AG04449 (cell line): Measurements from ENCODE around the gene ABCA7.

Experiments used
- CTCF ChIA-PET: fragments of 350-600 bp; formaldehyde crosslinking; extraction: SDS; loops from one replicate; lab custom pipeline; 2021; ENCODE audit warnings: antibody characterized with exemption; lab: Yijun Ruan, JAX
- POLR2A ChIA-PET: fragments of 400-600, 350-600 bp; formaldehyde crosslinking; extraction: SDS; loops from one replicate; lab custom pipeline; 2020; ENCODE audit warnings: antibody characterized with exemption, inconsistent platforms; lab: Yijun Ruan, JAX
- DNase-seq: peaks from one replicate; pipeline ENCODE4 v3.0.0-alpha.2; 2010; ENCODE audit warnings: low read depth, low spot score
- H3K4me3 ChIP-seq: 2 replicates; pipeline ENCODE4 v1.5.1; 2011; ENCODE audit warnings: low read depth, mild to moderate bottlenecking, control low read depth, low read length
- CTCF ChIP-seq: IDR thresholded peaks from one replicate; pipeline ENCODE4 v1.5.1; 2011; ENCODE audit warnings: mild to moderate bottlenecking, moderate library complexity, low read length, control low read depth, inconsistent platforms; ENCODE audit not compliant: insufficient read depth; ENCODE audit errors: missing control alignments

Gene ABCA7

GRCh38 chr19:1063909-1064660 lies 24.2 kb downstream of the ABCA7 start:
- ChIA-PET POLR2A (interaction anchor here (1.0 to 1.1 kb wide), 2 partner anchors 24 to 38 kb away, joined by 3 to 4 read pairs; partner anchors contain the start of genes ABCA7 and CNN2), CTCF (interaction anchor here (0.8 to 3.5 kb wide), 14 partner anchors 7 to 180 kb away, joined by 3 to 15 read pairs (median 5); partner anchors contain the start of gene ABCA7)
- no peak for DNase-seq
- no peak for TF ChIP-seq CTCF
- H3K4me3 ChIP-seq: no peak overlapping the region

GRCh38 chr19:1064661-1065605 lies 25.0 kb downstream of the ABCA7 start:
- CTCF ChIA-PET: interaction anchor here (0.7 to 3.5 kb wide), 19 partner anchors 8 to 188 kb away, joined by 3 to 15 read pairs (median 4); partner anchors contain the start of gene ABCA7
- DNase-seq: no peak
- TF ChIP-seq CTCF: peak; percentile 82
- H3K4me3 ChIP-seq: no peak overlapping the region
- POLR2A ChIA-PET: interaction anchor here (0.5 to 1.1 kb wide), 3 partner anchors 25 to 262 kb away, joined by 3 to 4 read pairs (median 3); partner anchors contain the start of genes ABCA7 and CNN2

GRCh38 chr19:1065606-1066109 lies 25.8 kb downstream of the ABCA7 start:
- ChIA-PET POLR2A (no interaction called here), CTCF (interaction anchor here (0.6 to 3.5 kb wide), 12 partner anchors 9 to 157 kb away, joined by 3 to 15 read pairs (median 4); partner anchors contain the start of gene ABCA7)
- no peak for TF ChIP-seq CTCF
- no peak overlapping the region for H3K4me3 ChIP-seq
- DNase-seq: no peak

GRCh38 chr19:1066251-1066747 lies 26.4 kb downstream of the ABCA7 start:
- no peak for DNase-seq
- no peak for TF ChIP-seq CTCF
- POLR2A ChIA-PET: no interaction called here
- no peak overlapping the region for H3K4me3 ChIP-seq
- CTCF ChIA-PET: interaction anchor here (0.6 to 3.5 kb wide), 6 partner anchors 10 to 47 kb away, joined by 3 to 15 read pairs (median 3); no protein-coding TSS in a partner anchor

- POLR2A ChIA-PET: no interaction called here
- no peak for TF ChIP-seq CTCF
- CTCF ChIA-PET: interaction anchor here (0.8 to 3.5 kb wide), 5 partner anchors 13 to 128 kb away, joined by 3 to 15 read pairs (median 4); no protein-coding TSS in a partner anchor
- peak within 1 kb of the TSS; percentile 34 for H3K4me3 ChIP-seq
- DNase-seq: no peak
Observed at GRCh38 chr19:1066748-1067340, 26.9 kb downstream of the ABCA7 start, which contains the start of gene ARHGAP45. Gene ARHGAP45 (plus strand): TSS chr19:1067167. CDS start chr19:1067406, 239 bp downstream.
